Measurements from ENCODE around the gene HOXC9.
A peak's percentile ranks its signal among the peaks of the same experiment; 100 is the strongest.

Gene HOXC9

DNA sequence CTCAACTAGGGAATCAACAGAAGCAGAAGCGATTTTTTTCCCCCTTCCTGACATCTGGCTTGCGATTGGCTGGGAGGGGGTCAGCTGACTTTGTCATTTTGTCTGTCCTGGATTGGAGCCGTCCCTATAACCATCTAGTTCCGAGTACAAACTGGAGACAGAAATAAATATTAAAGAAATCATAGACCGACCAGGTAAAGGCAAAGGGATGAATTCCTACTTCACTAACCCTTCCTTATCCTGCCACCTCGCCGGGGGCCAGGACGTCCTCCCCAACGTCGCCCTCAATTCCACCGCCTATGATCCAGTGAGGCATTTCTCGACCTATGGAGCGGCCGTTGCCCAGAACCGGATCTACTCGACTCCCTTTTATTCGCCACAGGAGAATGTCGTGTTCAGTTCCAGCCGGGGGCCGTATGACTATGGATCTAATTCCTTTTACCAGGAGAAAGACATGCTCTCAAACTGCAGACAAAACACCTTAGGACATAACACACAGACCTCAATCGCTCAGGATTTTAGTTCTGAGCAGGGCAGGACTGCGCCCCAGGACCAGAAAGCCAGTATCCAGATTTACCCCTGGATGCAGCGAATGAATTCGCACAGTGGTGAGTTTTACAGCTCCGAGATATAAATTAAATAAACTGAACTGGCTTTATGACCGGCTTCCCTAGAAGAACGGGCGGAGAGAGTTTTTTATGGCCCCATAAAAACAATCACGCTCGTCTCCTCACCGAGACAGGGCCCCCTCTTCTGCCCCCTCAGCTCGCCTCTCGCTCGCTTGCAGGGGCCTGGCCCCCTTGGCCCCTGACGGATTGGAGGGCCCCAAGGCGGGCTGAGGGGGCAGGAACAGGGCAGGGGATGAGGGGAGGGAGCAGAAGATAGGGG, 28.6 kb downstream of the HOXC9 start, which contains the start of gene HOXC6:
HOXC6 (plus strand) TSS at position 127 of the 888 bp plus-strand sequence; CDS start at position 209, 82 bp downstream.
- no peak for DNase-seq (ENCODE audit: low read depth)

DNA sequence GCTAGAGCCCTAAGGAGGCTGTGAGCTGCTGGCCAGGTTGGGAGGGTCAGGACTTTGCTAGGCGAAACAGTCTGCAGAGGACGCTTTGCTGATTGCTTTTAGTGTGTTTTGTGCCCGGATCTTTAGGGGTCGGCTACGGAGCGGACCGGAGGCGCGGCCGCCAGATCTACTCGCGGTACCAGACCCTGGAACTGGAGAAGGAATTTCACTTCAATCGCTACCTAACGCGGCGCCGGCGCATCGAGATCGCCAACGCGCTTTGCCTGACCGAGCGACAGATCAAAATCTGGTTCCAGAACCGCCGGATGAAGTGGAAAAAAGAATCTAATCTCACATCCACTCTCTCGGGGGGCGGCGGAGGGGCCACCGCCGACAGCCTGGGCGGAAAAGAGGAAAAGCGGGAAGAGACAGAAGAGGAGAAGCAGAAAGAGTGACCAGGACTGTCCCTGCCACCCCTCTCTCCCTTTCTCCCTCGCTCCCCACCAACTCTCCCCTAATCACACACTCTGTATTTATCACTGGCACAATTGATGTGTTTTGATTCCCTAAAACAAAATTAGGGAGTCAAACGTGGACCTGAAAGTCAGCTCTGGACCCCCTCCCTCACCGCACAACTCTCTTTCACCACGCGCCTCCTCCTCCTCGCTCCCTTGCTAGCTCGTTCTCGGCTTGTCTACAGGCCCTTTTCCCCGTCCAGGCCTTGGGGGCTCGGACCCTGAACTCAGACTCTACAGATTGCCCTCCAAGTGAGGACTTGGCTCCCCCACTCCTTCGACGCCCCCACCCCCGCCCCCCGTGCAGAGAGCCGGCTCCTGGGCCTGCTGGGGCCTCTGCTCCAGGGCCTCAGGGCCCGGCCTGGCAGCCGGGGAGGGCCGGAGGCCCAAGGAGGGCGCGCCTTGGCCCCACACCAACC, 29.8 kb downstream of the HOXC9 start:
- no peak for DNase-seq (ENCODE audit: low read depth)

DNA sequence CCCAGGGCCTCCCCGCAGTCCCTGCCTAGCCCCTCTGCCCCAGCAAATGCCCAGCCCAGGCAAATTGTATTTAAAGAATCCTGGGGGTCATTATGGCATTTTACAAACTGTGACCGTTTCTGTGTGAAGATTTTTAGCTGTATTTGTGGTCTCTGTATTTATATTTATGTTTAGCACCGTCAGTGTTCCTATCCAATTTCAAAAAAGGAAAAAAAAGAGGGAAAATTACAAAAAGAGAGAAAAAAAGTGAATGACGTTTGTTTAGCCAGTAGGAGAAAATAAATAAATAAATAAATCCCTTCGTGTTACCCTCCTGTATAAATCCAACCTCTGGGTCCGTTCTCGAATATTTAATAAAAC, 30.5 kb downstream of the HOXC9 start:
- no peak for DNase-seq (ENCODE audit: low read depth)

DNA sequence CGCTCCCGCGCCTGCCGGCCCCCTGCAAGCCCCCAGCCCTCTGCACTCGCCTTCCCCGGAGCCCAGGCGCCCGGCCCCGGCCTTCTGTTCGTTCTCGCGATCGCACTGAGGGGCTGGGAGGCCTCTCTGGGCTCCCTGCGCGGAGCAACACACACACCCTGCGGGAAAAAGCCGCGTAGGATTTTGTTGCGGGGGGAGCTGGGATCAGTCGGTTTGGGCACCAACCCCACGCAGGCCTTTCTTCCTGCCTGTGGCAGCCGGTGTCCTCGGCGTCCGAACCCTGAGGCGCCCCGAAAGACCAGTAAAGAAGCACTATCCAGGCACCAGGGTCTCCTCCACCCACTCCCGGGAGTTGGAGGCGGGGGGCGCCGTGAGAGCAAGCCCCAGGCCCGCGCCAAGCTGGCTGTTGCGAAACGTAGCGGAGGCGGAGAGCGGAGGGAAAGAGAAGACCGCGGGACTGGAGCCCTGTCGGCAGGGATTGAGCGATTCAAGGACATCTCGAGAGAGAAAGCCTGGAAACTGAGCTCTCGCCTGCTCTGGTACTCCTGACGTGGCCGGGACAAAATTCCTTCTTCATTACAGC, 31.0 kb downstream of the HOXC9 start:
- DNase-seq (ENCODE audit: low read depth), result no peak

DNA sequence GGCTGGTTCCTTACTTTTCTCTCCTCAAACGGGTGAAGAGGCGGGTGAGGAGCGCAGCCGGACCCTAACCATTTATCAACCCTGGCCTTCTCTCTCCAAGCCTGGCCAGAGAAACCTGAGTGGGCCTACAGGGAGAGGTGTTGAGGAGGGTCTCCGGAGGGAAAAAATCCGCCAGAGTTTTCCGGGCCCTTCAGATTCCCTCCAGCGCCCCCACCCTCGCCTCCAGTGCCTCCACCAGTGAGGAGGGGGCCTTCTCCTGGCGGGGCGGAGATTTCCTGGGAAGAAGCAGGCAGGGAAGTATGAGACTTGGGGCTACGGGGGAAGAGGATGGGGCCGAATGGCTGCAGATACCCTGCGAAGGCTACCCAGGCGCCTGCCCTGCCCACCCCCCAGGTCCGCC, 31.5 kb downstream of the HOXC9 start:
- no peak for DNase-seq (ENCODE audit: low read depth)

DNA sequence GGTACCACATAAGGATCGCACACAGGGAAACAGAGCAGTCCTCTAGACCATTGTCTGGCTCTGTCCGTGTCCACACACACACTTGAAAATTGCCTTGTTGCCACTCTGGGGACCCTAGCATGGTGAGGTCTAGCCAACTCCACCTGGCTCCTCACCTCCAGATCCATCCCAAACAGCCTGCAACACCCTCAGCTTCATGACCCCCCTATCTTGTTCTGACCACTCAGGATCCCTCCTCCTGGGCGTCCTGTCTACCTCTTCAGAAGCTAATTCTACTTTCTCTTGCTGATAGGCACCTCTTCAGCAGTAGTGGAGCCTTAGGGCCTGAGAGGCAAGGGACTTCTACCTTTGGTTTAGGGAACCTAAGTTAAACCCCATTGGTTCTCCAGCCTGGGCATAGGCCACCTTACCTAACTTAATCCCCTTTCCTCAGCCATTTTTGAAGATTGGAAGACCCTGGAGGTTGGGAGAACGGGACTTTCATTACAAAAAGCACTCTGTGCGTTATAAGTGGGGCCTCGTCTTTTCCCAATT, 32.2 kb downstream of the HOXC9 start:
- DNase-seq (ENCODE audit: low read depth), result no peak

DNA sequence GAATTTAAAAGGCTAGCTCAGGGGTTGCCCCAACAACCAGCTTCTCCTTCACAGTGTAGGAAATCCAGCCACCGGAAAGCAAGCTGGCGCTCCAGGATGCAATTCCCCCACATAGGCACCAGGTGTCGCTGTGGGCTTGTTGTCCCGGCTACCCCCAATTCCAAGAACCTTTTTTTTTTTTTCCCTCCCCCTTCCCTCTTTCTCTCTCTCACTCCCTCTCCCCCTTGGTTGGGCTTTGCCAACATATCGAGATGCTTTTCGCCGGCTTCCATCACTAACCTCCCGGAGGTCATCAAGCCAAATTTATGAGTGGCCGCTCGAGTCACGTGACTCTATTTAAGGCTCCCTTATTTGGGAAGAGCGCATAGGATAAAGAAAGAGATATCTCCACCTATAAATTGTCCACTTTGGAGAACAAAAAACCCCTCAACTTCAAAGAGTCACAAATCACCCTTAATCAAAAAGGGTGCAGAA, 32.7 kb downstream of the HOXC9 start, which contains the start of gene HOXC5:
HOXC5 (plus strand) TSS at position 424 of the 474 bp plus-strand sequence. CDS start 73 bp downstream, outside the sequence.
- peak; percentile 38 for DNase-seq (ENCODE audit: low read depth)

DNA sequence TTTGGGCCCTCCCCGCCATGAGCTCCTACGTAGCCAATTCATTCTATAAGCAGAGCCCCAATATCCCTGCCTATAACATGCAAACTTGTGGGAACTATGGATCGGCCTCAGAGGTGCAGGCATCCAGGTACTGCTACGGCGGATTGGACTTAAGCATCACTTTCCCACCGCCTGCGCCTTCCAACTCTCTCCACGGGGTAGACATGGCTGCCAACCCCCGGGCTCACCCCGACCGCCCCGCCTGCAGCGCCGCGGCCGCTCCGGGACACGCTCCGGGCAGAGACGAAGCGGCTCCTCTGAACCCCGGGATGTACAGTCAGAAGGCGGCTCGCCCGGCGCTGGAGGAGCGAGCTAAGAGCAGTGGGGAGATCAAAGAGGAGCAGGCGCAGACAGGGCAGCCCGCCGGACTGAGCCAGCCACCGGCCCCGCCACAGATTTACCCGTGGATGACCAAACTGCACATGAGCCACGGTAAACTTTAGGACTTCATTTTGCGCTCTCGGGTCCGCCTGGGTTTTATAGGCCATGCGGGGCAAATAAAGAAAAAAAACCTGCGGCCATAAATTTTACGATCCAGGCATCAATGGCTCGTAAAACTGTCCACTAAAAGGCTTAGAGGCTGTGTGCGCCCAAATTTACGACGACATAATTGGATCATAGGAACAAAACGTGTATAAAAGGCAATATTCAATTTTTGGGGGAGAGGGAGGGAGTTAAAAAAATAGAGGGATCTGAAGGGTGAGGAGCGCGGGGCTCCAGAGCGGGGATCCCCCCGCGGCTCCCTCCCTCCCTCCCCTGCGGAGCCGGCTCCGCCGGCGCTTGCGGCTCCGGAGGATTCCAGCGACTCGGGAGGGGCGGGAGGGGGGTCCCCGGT, 33.4 kb downstream of the HOXC9 start:
- no peak for DNase-seq (ENCODE audit: low read depth)

DNA sequence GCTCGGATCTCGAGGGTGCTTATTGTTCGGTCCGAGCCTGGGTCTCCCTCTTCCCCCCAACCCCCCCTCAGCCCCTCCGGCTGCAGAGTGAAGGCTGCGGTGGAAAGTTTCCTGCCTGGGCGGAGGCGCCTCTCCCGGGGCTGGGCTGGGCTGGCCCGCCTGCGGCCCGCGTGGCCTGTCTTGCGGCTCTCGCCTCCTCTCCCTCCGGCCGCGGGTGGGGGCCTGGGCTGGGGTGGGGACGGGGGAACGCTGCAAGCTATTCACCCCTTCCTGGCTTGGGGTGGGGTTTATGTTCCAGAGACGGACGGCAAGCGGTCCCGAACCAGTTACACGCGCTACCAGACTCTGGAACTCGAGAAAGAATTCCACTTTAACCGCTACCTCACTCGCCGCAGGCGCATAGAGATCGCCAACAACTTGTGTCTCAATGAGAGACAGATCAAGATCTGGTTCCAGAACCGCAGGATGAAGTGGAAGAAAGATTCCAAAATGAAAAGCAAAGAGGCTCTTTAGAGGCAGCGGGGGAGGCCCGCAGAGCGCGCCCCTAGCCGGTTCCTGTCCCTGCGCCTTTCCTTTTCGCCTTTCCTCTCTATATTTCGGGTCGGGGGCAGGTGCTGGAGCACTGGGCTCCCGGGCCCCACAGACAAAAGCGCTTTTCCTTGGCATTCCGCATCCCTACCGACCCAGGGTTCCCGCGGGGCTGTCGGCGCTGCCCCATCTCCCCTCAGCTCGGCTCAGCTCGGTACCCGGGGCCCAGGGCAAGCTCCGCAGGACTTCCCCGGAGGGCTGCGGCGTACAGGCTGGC, 34.2 kb downstream of the HOXC9 start:
- DNase-seq (ENCODE audit: low read depth), result no peak

DNA sequence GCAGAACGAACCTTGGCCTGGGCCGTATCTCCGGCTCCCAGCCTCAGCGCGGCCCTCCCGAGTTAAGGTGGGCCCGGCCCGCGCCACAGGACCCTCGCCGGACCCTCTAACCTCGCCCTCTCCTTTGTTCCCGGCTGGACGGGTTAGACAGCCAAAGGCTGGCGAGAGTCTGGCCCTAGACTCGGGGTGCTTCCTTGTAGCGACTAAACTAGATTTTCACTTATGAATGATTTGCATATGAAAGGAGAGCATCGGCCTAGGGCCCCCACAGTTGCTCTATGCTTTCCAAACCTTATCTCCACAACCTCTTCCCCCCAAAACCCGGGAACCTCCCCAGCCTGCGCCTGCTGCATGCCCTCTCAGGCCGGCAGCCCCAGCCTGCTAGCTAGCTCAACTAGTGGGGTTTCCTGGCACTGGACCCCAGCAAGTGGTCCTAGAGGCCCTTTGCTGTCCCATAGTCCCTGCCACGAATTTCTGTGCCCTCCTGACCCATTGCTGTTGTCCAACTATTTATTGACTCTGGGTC, 34.9 kb downstream of the HOXC9 start:
- no peak for DNase-seq (ENCODE audit: low read depth)

DNA sequence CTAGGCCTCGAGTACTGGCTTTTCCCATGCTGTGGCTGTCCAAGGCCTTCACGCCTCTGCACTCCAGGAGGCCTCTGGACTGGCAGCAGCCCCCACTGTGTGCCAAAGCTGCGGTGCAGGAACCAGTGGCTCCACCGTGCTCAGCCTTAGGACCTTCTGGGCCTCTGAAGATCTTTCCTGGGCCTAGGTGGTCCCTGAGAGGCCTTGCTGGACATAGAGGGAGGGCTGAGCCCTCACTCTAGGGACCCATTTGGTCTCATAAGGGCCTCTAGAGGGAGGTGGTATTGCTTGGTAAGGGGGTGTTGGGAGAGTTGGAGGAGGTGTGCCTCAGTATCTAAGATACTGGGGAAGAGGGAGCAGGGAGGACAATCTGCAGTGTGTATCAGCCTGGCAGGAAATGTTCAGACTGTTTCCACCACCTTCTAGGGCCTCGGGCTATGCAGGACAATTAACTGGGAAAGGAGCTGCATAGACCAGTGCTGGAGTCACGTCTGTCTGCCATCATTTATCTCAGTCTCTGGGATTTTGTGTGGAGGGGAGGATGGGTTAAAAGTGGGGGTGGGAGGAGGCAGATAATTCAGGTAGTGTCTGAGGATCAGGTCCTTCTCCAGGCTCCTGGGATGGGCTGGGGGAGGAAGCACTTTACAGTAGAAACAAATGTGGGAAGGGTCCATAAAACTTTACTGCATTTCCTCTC, 35.8 kb downstream of the HOXC9 start:
- DNase-seq (ENCODE audit: low read depth), result no peak

DNA sequence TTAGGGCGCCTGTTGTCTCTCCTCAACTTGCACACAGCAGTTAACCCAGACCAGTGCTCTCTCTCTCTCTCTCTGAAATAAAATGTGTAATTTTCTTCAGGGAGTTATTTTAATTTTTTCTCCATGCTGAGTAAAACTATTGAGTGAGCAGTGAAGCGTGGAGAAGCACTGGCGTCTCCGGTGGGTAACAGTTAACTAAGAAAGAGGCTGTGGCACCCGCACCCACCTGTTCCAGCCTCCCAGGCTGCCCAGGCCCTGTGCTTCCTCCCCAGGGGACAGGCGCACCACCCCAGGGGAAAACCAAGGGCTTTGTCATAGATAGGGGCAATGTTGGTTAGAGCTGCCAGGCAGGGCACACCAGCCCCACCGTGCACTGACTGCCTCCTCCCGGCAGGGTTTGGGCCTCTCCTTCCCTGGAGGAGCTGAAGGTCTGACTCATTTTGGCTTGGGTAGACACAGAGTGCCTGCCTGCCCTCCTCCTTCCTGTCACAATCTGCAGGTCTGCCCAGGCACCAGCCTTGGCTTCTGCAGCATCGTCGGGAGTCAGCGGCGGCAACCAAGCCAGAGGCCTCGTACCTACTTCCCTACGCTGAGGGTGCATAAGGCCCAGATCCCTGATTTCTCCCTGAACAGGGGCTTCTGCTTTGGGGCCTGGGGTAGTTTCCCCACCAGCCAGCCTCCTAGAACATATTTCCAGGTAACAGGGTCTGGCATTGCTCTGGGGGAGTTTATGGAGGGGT, 36.8 kb downstream of the HOXC9 start:
- no peak for DNase-seq (ENCODE audit: low read depth)

DNA sequence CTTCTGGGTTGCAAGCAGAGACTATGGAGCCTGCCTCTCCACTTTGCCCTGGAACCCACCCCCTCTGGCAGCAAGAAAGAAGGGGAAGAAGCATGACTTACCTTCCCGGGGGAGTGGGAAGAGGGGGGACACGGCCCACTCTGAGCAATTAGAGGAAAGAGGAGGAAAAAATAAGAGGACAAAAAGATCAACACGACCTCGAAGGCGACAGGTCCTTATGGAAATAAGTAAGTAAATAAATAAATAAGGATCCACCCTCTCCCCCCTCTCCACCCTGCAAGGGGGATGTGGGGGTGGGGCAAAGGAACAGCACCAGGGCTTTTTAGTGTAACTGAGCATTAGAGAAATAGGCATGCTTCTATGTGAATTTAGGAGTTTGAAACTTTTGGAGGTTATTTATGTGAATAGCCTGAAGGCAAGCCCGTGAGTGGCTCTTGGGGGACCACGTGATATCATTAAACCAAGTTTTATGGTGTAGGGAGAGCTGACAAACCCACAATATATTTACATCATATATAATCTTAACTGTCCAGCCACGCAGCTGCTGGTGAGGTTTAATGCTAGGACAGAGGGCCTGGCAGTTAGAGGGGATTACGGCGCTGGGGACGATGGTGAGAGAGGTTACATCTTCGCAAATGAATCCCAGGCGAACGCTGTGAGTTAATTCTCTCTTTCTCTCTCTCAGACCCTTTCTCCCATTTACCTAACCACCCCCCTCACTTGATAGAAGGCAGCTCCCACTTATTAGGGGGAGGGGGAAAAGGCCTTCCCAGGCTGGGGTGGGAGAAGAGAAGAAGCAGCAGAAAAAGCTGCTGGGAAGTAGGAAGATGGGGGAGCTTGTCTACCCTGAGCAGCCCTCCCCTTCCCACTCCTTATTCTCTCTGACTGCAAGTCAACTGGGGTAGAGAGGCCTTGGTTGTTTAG, 37.7 kb downstream of the HOXC9 start:
- no peak for DNase-seq (ENCODE audit: low read depth)

DNA sequence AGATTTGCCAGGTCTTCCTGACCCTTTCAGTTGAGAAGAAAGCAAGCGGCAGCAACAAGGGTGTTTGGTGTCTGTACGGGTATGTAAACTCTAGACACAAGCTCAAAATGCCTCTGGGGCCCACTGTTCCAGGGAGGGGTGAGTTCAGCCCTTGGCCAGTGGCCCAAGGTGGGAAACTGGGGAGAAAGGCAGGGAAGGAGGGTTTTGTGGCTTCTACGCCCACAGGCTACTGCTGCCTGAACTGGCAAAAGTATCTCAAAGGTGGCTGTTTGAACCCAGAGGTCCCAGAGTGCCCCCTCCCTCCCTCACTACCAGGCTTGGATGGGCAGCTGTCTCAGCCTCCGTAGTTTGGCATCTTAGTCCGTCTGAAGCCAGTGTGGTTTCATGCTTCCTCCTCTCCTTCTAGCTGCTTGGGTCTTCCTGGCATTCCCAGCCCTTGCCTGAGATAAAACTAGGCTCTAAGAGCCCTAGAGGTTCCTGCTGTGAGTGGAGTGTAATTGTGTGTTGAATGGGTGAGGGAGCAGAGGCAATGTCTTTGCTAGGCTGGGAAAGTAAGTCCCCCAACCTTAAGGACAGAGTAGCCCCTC, 38.4 kb downstream of the HOXC9 start:
- DNase-seq (ENCODE audit: low read depth), result no peak

DNA sequence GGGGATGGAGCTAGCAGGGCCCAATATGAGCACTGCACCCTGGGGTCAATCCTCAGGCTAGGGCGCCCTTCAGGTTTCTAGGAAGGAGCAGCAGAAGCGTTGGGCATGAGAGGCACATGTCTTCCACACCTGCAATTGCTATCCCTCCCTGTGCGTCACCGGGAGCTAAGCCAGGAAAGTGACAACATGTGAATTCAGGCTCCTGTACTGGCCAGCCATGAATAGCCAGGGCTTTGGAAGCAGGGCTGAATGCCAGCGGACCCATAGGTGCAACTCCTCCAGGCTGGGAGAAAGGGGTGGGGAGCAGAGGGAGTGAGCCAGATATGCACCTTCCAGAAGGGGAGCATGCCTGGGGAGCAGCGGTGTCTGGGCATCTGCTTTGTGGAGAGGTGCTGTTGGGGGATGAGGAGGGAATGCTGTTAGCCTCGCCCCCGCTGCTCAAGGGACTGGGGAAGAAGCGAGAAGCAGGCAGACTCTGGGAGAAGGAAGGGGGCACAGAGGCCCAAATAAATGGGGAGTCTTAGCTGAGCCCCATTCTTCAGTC, 39.0 kb downstream of the HOXC9 start:
- DNase-seq (ENCODE audit: low read depth), result no peak

DNA sequence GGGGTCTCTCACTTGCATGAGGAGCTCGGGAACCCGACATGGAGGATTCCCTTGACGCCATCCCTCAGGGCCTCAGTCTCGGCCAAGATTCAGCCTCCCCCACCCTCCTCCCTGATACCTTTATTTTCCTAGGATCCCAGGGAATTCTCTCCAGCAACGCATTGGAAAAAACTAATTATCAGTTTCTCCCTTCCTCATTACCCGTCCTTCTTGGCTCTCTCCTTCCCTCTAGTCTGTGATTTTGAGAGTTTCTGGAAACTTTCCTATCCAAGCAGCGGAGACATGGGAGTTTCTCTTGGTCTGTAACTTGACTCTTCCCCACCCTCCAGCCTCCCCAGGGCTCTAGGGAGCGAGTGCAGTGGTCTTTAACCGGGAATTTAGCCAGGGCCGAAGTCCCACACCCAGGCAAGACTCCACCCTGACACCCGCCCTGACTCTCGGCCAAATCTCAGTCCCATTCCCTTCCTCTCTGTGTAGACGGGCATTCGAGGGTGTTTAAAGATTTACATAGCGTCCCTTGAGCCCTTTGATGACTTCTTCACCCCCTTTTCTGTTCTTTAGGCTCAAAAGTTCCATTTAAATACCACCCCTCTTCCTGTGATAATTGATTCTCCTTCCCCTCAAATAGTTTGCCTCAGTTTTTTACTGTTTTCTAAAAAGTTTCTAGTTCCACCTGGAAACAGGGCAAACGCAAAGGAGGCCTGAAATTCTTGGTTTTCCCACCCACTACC, 39.6 kb downstream of the HOXC9 start:
- DNase-seq (ENCODE audit: low read depth), result no peak

Measured in stimulated activated CD4-positive, alpha-beta T cell treated with anti-CD3 and anti-CD28 coated beads, Interleukin-2, amount 100 ng/mL, for 4 hours (primary cell).